ENCODE data around the gene CYP11A1. TPM values are rescaled to one million over a fixed set of nuclear protein-coding genes. Genes with fewer than 3 reads are reported as not detected.
A peak's percentile ranks its signal among the peaks of the same experiment; 100 is the strongest.

Gene CYP11A1
- total RNA-seq, 3 donors from 2014 or later: 0.52 to 0.82 (median 0.60) TPM

DNA sequence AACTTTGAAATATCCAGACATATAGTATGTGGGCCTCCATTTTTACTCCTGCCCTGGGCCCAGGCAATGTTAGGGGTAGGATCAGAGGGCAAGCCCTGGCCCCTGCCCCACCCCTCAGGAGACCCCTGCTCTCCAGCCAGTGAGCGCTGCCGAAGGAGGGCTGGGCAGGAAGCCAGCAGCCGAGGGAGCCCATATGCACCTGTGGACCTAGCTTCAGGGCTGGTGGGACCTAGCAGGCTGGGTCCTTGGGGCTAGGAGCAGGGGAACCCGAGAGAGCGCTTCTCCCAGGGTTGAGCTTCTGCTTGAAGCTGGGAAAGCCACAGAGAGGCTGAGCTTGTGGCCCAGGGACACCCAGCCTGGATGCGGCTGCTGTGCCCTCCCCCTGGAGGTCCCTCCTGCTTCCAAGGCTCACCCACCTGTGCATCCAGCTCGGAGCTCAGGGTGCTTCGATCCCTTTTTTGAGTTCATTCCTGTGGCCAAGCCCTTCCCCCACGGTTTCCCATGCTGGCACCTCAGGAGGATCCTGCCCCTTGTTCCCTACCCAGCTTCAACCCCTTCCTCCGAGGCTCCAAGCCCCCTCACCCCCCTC lies 21.0 kb upstream of the CYP11A1 start:
- ATAC-seq: no peak
- Histone ChIP-seq H3K9me3 (no peaks in the 10 kb centered on the region), H3K4me1 (ENCODE audit: low read depth) (no peaks in the 10 kb centered on the region), H3K4me3 (no peak overlapping the region), H3K36me3 (ENCODE audit: low read depth) (no peaks in the 10 kb centered on the region)
- peak in 1 of 3 donors; percentile 38 for DNase-seq
- intact Hi-C loops (cut with DNase I, micrococcal nuclease): loop anchor here in 1 of 2 donors (10.0 kb wide), 1 partner anchor 236 kb away; no protein-coding TSS in a partner anchor
- TF ChIP-seq, protein P1, sequence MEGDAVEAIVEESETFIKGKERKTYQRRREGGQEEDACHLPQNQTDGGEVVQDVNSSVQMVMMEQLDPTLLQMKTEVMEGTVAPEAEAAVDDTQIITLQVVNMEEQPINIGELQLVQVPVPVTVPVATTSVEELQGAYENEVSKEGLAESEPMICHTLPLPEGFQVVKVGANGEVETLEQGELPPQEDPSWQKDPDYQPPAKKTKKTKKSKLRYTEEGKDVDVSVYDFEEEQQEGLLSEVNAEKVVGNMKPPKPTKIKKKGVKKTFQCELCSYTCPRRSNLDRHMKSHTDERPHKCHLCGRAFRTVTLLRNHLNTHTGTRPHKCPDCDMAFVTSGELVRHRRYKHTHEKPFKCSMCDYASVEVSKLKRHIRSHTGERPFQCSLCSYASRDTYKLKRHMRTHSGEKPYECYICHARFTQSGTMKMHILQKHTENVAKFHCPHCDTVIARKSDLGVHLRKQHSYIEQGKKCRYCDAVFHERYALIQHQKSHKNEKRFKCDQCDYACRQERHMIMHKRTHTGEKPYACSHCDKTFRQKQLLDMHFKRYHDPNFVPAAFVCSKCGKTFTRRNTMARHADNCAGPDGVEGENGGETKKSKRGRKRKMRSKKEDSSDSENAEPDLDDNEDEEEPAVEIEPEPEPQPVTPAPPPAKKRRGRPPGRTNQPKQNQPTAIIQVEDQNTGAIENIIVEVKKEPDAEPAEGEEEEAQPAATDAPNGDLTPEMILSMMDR (IDR thresholded peaks at IDR 0.05): no peak

DNA sequence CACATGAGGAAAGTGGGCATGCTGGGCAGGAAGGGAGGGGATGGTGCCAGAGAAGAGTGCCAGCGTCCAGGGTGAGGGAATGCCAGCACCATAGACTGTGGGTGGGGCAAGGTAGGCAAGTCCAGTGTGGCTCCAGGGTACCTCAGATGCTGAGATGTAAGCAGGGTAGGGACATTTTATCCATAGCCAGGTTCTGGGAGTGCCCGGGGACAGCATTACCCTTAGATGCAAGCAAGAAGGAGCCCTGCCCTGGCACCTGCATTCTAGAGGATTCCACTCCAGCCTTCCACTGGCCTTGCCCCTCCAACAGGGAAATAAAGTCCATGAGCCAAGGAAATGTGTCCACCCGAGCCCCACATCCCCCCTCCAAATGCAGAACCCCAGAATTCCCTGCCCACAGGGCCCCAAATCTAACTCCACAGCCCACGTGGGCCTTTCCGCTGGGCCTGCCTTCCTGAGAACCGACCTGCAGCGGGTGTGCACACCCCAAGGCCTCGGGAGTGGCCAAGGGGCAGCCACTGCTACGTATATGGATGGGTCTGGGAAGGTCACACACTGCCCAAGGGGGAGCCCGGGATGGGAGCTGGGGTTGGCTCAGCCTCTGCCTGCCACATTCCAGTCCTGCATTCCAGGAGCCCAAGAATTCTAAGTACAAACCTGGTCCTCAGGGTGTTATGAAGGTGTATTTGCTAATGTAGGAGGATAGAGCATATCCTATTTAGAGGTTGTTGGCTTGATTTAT lies 20.3 kb upstream of the CYP11A1 start:
- Histone ChIP-seq H3K9me3 (no peaks in the 10 kb centered on the region), H3K36me3 (ENCODE audit: low read depth) (no peaks in the 10 kb centered on the region), H3K4me3 (no peak overlapping the region), H3K4me1 (ENCODE audit: low read depth) (no peaks in the 10 kb centered on the region)
- intact Hi-C loops (cut with DNase I, micrococcal nuclease): loop anchor here in 1 of 2 donors (10.0 kb wide), 1 partner anchor 237 kb away; no protein-coding TSS in a partner anchor
- no peak for ATAC-seq
- TF ChIP-seq, protein P1 (IDR thresholded peaks at IDR 0.05): no peak
- DNase-seq: no peak

DNA sequence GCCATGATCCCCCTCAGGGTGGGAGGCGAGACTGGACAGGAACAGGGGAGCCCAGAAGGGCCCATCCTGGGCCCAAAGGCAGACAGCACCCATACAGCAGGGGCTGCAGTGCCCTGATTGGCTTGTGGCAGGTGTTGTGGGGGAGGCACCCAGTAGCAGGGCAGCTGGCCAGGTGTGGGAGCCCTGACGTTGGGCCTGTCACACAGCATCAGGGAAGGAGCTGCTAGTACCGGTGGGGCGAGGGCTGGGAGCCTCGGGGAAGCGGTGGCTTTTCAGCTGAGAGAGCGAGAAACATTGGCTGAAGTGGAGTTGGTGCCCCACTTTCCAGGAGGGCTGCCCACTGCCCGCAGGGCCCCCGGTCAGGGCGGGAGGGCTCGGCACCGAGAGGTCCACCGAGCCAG lies 19.7 kb upstream of the CYP11A1 start:
- H3K9me3 ChIP-seq: no peaks in the 10 kb centered on the region
- intact Hi-C loops (cut with DNase I, micrococcal nuclease): loop anchor here in 1 of 2 donors (10.0 kb wide), 1 partner anchor 238 kb away; no protein-coding TSS in a partner anchor
- DNase-seq (peak in 1 of 3 donors; percentile 54), ATAC-seq (no peak)
- H3K4me3 ChIP-seq: no peak overlapping the region
- TF ChIP-seq, protein P1 (IDR thresholded peaks at IDR 0.05): no peak
- no peaks in the 10 kb centered on the region for H3K36me3 ChIP-seq (ENCODE audit: low read depth)
- peaks cover 3% of the 10 kb centered on the region for H3K4me1 ChIP-seq (ENCODE audit: low read depth)

DNA sequence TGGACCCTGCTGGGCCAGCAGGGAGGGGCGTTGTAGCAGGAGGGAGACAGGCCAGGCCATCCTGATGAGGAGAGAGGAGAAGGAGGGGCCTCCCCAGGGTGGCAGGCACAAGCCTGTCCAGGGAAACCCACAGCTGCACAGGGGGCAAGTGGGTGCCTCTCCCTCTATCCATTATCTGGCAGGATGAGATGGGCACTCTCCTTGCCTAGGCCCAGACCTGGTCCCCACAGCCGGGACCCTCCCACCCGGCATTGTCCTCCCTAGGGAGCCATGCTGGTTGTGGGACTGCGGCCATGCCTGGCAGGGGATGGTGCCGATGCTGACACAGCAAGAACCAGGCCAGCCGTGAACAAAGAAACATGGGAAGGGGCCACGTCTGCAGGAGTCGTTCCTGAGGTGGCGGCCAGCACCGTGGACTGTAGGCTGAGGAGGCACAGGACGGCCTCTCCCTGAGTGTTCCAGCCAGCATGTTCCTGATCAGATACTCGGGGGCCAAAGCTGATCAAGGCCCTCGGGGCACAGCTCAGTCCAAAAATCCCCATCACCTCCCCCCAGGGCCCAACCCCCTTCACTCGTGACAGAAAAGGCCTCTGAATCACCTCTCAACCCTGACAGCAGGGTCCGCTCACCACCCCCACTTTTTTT lies 19.2 kb upstream of the CYP11A1 start:
- H3K4me3 ChIP-seq: no peak overlapping the region
- peaks cover 3% of the 10 kb centered on the region for H3K4me1 ChIP-seq (ENCODE audit: low read depth)
- H3K36me3 ChIP-seq (ENCODE audit: low read depth): no peaks in the 10 kb centered on the region
- intact Hi-C loops (cut with DNase I, micrococcal nuclease): loop anchor here in 1 of 2 donors (10.0 kb wide), 1 partner anchor 238 kb away; no protein-coding TSS in a partner anchor
- TF ChIP-seq, protein P1 (IDR thresholded peaks at IDR 0.05): no peak
- no peak for ATAC-seq
- peak in 2 of 3 donors; percentile 17 to 46 for DNase-seq
- H3K9me3 ChIP-seq: no peaks in the 10 kb centered on the region

DNA sequence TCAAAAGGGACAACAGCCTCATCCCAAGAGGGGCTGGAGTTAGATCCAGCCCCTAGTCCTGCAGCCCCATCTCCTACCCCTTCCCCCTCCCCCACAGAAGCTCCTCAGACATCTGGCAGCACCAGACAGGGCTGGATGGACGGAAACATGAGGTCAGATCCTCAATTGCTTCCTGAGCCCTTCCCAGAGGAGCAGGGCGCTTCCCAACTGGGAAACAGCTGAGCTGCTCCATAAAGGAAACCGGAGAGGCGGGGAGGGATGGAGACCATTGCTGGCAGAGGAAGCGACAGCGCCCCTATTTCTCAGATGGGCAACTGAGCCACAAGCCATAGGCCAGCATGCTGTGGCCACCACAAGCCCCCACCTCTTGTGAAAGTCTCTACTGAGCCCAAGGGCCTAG lies 18.3 kb upstream of the CYP11A1 start:
- H3K9me3 ChIP-seq: no peaks in the 10 kb centered on the region
- no peaks in the 10 kb centered on the region for H3K36me3 ChIP-seq (ENCODE audit: low read depth)
- intact Hi-C loops (cut with DNase I, micrococcal nuclease): loop anchor here in 1 of 2 donors (10.0 kb wide), 1 partner anchor 239 kb away; no protein-coding TSS in a partner anchor
- DNase-seq: peak in 2 of 3 donors; percentile 17 to 43
- TF ChIP-seq, protein P1 (IDR thresholded peaks at IDR 0.05): no peak
- H3K4me3 ChIP-seq: no peak overlapping the region
- ATAC-seq: no peak
- H3K4me1 ChIP-seq (ENCODE audit: low read depth): peaks cover 3% of the 10 kb centered on the region

All from mucosa of descending colon (tissue), 3 donors.